Measurements from ENCODE around the gene PICALM. TPM values are rescaled to one million over a fixed set of nuclear protein-coding genes. Genes with fewer than 3 reads are reported as not detected.

PICALM gene
- total and polyA plus RNA-seq, 2 donors (not counting 1 experiment from before 2014, with no cell fraction given) = 48.4 to 165 TPM

DNA sequence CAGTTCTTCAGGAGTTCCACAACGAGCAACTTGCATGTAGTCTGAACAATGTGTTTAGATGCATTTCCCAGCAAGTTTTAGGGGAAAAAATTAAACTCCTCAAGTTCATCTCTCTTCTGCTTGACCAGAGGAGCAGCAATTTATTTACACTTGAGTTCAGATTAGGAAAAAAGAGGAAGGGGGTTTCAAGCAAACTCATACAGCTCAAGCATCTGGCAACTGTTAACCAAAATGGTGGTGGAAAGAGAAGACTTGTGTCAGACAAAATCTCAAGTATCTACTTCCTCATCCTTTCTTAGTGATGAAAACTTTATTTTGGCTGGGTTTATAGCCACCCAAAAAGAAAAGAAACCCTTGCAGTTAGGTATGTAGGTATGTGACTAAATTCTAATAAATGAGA, 29.1 kb upstream of the PICALM start:
- Mint-ChIP-seq H3K4me3 (no peak overlapping the region), H3K27ac (no peak overlapping the region), H3K27me3 (peaks cover 6% of the 10 kb centered on the region), H3K4me1 (peaks cover 2% of the 10 kb centered on the region), H3K9me3 (ENCODE audit: insufficient read depth) (no peaks in the 10 kb centered on the region)
- DNase-seq = no peak
- Histone ChIP-seq H4K20me1 (ENCODE audit: control insufficient read depth, insufficient read depth, low read length, poor library complexity, severe bottlenecking) (no peaks in the 10 kb centered on the region), H3K27me3 (replicated peaks in 1 of 4; ENCODE audit: control extremely low read depth in 1 of 4, control insufficient read depth in 3 of 4, insufficient read depth in 4 of 4, low read length in 3 of 4) (no peaks in the 10 kb centered on the region), H3K79me2 (ENCODE audit: control insufficient read depth, insufficient read depth, low read length) (no peaks in the 10 kb centered on the region), H3K4me2 (replicated peaks; ENCODE audit: low read depth, low read length, poor library complexity, severe bottlenecking) (no peak overlapping the region), H3K9ac (ENCODE audit: low read length) (no peak overlapping the region), H3K4me3 (ENCODE audit: control extremely low read depth in 1 of 5, extremely low read depth in 1 of 5, insufficient read depth in 1 of 5, low read depth in 2 of 5, low read length in 4 of 5) (no peak overlapping the region), H3K36me3 (replicated peaks in 1 of 2; ENCODE audit: control extremely low read depth in 1 of 2, control insufficient read depth in 1 of 2, extremely low read depth in 1 of 2, insufficient read depth in 2 of 2, low read length in 1 of 2) (no peaks in the 10 kb centered on the region), H3K27ac (ENCODE audit: low read length in 2 of 2) (no peak overlapping the region), H3K4me1 (ENCODE audit: control insufficient read depth in 2 of 2, insufficient read depth in 2 of 2, low read length in 2 of 2) (no peaks in the 10 kb centered on the region), H3K9me3 (ENCODE audit: control extremely low read depth in 1 of 3, control insufficient read depth in 2 of 3, insufficient read depth in 1 of 3, low read length in 2 of 3) (no peaks in the 10 kb centered on the region), H2AFZ (ENCODE audit: insufficient read depth, low read depth, low read length, poor library complexity, severe bottlenecking) (peak overlapping the region; percentile 32)
- POLR2A ChIA-PET = no interaction called here
- CTCF ChIA-PET = no interaction called here
- intact Hi-C loops (cut with micrococcal nuclease) = no loop called here
- no peak for ATAC-seq (ENCODE audit: low read depth)
- TF ChIP-seq, protein P1, sequence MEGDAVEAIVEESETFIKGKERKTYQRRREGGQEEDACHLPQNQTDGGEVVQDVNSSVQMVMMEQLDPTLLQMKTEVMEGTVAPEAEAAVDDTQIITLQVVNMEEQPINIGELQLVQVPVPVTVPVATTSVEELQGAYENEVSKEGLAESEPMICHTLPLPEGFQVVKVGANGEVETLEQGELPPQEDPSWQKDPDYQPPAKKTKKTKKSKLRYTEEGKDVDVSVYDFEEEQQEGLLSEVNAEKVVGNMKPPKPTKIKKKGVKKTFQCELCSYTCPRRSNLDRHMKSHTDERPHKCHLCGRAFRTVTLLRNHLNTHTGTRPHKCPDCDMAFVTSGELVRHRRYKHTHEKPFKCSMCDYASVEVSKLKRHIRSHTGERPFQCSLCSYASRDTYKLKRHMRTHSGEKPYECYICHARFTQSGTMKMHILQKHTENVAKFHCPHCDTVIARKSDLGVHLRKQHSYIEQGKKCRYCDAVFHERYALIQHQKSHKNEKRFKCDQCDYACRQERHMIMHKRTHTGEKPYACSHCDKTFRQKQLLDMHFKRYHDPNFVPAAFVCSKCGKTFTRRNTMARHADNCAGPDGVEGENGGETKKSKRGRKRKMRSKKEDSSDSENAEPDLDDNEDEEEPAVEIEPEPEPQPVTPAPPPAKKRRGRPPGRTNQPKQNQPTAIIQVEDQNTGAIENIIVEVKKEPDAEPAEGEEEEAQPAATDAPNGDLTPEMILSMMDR (IDR thresholded peaks at IDR 0.05) = no peak
- no peak for TF ChIP-seq EZH2 (IDR thresholded peaks at IDR 0.05; ENCODE audit: borderline replicate concordance, insufficient read depth, low read depth, low read length, poor library complexity, severe bottlenecking)
- no CpG with 5 or more reads among the region's 1 CpG for WGBS (ENCODE audit: insufficient coverage)

DNA sequence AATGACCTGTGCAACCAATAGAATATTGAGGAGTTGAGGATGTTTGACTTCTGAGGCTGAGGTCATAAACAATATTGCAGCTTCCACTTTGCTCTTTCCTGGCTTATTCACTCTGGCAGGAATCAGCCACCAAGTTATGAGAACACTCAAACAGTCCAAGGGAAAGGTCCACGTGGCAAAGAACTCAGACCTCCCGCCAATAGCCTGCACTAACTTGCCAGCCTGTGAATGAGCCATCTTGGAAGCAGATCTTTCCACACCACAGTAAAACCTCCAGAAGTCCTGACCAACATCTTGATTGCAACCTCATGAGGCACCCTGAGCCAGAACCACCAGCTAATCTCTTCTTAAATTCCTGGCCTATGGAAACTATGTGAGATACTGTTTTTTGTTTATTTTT, 22.7 kb upstream of the PICALM start:
- no peaks in the 10 kb centered on the region for H3K9me3 Mint-ChIP-seq (ENCODE audit: insufficient read depth)
- Histone ChIP-seq H4K20me1 (ENCODE audit: control insufficient read depth, insufficient read depth, low read length, poor library complexity, severe bottlenecking) (no peaks in the 10 kb centered on the region), H3K4me3 (ENCODE audit: control extremely low read depth in 1 of 5, extremely low read depth in 1 of 5, insufficient read depth in 1 of 5, low read depth in 2 of 5, low read length in 4 of 5) (no peak overlapping the region), H3K27me3 (replicated peaks in 1 of 4; ENCODE audit: control extremely low read depth in 1 of 4, control insufficient read depth in 3 of 4, insufficient read depth in 4 of 4, low read length in 3 of 4) (no peaks in the 10 kb centered on the region), H3K9ac (ENCODE audit: low read length) (no peak overlapping the region), H3K4me2 (replicated peaks; ENCODE audit: low read depth, low read length, poor library complexity, severe bottlenecking) (no peak overlapping the region), H3K27ac (ENCODE audit: low read length in 2 of 2) (no peak overlapping the region), H3K9me3 (ENCODE audit: control extremely low read depth in 1 of 3, control insufficient read depth in 2 of 3, insufficient read depth in 1 of 3, low read length in 2 of 3) (no peaks in the 10 kb centered on the region), H2AFZ (ENCODE audit: insufficient read depth, low read depth, low read length, poor library complexity, severe bottlenecking) (no peak overlapping the region), H3K36me3 (replicated peaks in 1 of 2; ENCODE audit: control extremely low read depth in 1 of 2, control insufficient read depth in 1 of 2, extremely low read depth in 1 of 2, insufficient read depth in 2 of 2, low read length in 1 of 2) (no peaks in the 10 kb centered on the region), H3K4me1 (ENCODE audit: control insufficient read depth in 2 of 2, insufficient read depth in 2 of 2, low read length in 2 of 2) (no peaks in the 10 kb centered on the region), H3K79me2 (ENCODE audit: control insufficient read depth, insufficient read depth, low read length) (no peaks in the 10 kb centered on the region)
- ChIA-PET POLR2A (no interaction called here), CTCF (no interaction called here)
- H3K4me1 Mint-ChIP-seq = no peaks in the 10 kb centered on the region
- no peak for ATAC-seq (ENCODE audit: low read depth)
- H3K27me3 Mint-ChIP-seq = no peaks in the 10 kb centered on the region
- TF ChIP-seq EZH2 (IDR thresholded peaks at IDR 0.05; ENCODE audit: borderline replicate concordance, insufficient read depth, low read depth, low read length, poor library complexity, severe bottlenecking) = no peak
- TF ChIP-seq, protein P1 (IDR thresholded peaks at IDR 0.05) = no peak
- 100% methylated on average over 2 of the region's 2 CpGs for WGBS (ENCODE audit: insufficient coverage)
- no peak overlapping the region for H3K27ac Mint-ChIP-seq
- no peak overlapping the region for H3K4me3 Mint-ChIP-seq
- intact Hi-C loops (cut with micrococcal nuclease) = no loop called here
- DNase-seq = no peak

Measured in B cell (primary cell).